ENCODE data around the gene RFWD3. TPM values are rescaled to one million over a fixed set of nuclear protein-coding genes. Genes with fewer than 3 reads are reported as not detected.

RFWD3 gene
- total RNA-seq, 1 donor from 2014 or later = 55.7 TPM

GRCh38 chr16:74637742-74638453 is 28.8 kb downstream of the RFWD3 start:
- Histone ChIP-seq H3K36me3 (peaks cover 19% of the 10 kb centered on the region), H3K79me2 (ENCODE audit: low read depth) (no peaks in the 10 kb centered on the region), H3K4me1 (no peaks in the 10 kb centered on the region), H3K4me2 (no peak overlapping the region), H3K27ac (no peak overlapping the region), H3F3A (ENCODE audit: low read depth) (no peaks in the 10 kb centered on the region), H3K27me3 (no peaks in the 10 kb centered on the region), H2AFZ (replicated peaks) (no peak overlapping the region), H4K20me1 (ENCODE audit: low read depth) (no peaks in the 10 kb centered on the region), H3K4me3 (no peak overlapping the region), H3K9ac (no peak overlapping the region), H3K9me3 (ENCODE audit: low read depth) (no peaks in the 10 kb centered on the region)
- H3K27ac Mint-ChIP-seq = no peak overlapping the region
- H3K27me3 Mint-ChIP-seq (ENCODE audit: insufficient read depth, low read depth) = no peaks in the 10 kb centered on the region
- TF ChIP-seq EZH2phosphoT487 (IDR thresholded peaks at IDR 0.05) (no peak), EZH2 (IDR thresholded peaks at IDR 0.05) (no peak)
- no peaks in the 10 kb centered on the region for H3K9me3 Mint-ChIP-seq
- no peak for DNase-seq (ENCODE audit: low spot score)
- peaks cover 7% of the 10 kb centered on the region for H3K36me3 Mint-ChIP-seq
- H3K4me3 Mint-ChIP-seq = no peak overlapping the region
- no peaks in the 10 kb centered on the region for H3K4me1 Mint-ChIP-seq

- H3K27ac Mint-ChIP-seq = no peak overlapping the region
- Histone ChIP-seq H2AFZ (replicated peaks) (no peak overlapping the region), H3K9me3 (ENCODE audit: low read depth) (no peaks in the 10 kb centered on the region), H3K4me3 (no peak overlapping the region), H3K4me1 (no peaks in the 10 kb centered on the region), H4K20me1 (ENCODE audit: low read depth) (no peaks in the 10 kb centered on the region), H3K36me3 (peaks cover 24% of the 10 kb centered on the region), H3K27ac (no peak overlapping the region), H3K79me2 (ENCODE audit: low read depth) (no peaks in the 10 kb centered on the region), H3K4me2 (no peak overlapping the region), H3K27me3 (no peaks in the 10 kb centered on the region), H3F3A (ENCODE audit: low read depth) (no peaks in the 10 kb centered on the region), H3K9ac (no peak overlapping the region)
- H3K4me3 Mint-ChIP-seq = no peak overlapping the region
- H3K36me3 Mint-ChIP-seq = peaks cover 19% of the 10 kb centered on the region
- TF ChIP-seq EZH2phosphoT487 (IDR thresholded peaks at IDR 0.05) = no peak
- TF ChIP-seq EZH2 (IDR thresholded peaks at IDR 0.05) = no peak
- TF ChIP-seq, protein P1, sequence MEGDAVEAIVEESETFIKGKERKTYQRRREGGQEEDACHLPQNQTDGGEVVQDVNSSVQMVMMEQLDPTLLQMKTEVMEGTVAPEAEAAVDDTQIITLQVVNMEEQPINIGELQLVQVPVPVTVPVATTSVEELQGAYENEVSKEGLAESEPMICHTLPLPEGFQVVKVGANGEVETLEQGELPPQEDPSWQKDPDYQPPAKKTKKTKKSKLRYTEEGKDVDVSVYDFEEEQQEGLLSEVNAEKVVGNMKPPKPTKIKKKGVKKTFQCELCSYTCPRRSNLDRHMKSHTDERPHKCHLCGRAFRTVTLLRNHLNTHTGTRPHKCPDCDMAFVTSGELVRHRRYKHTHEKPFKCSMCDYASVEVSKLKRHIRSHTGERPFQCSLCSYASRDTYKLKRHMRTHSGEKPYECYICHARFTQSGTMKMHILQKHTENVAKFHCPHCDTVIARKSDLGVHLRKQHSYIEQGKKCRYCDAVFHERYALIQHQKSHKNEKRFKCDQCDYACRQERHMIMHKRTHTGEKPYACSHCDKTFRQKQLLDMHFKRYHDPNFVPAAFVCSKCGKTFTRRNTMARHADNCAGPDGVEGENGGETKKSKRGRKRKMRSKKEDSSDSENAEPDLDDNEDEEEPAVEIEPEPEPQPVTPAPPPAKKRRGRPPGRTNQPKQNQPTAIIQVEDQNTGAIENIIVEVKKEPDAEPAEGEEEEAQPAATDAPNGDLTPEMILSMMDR (IDR thresholded peaks at IDR 0.05) = no peak
- no peaks in the 10 kb centered on the region for H3K27me3 Mint-ChIP-seq (ENCODE audit: insufficient read depth, low read depth)
- H3K4me1 Mint-ChIP-seq = no peaks in the 10 kb centered on the region
- no peaks in the 10 kb centered on the region for H3K9me3 Mint-ChIP-seq
- DNase-seq (ENCODE audit: low spot score) = no peak
These were observed 31.4 kb downstream of the RFWD3 start for GRCh38 chr16:74635303-74635702.

- Mint-ChIP-seq H3K4me1 (no peaks in the 10 kb centered on the region), H3K36me3 (peaks cover 22% of the 10 kb centered on the region), H3K4me3 (no peak overlapping the region), H3K27me3 (ENCODE audit: insufficient read depth, low read depth) (peaks cover 2% of the 10 kb centered on the region), H3K27ac (no peak overlapping the region), H3K9me3 (no peaks in the 10 kb centered on the region)
- no peak overlapping the region for H3K4me3 ChIP-seq
- H3K9me3 ChIP-seq (ENCODE audit: low read depth) = no peaks in the 10 kb centered on the region
- H3K9ac ChIP-seq = no peak overlapping the region
- DNase-seq (ENCODE audit: low spot score) = no peak
- H3K36me3 ChIP-seq = peaks cover 18% of the 10 kb centered on the region
- H3K4me1 ChIP-seq = no peaks in the 10 kb centered on the region
- H3K27me3 ChIP-seq = no peaks in the 10 kb centered on the region
- H3F3A ChIP-seq (ENCODE audit: low read depth) = no peaks in the 10 kb centered on the region
- no peak overlapping the region for H2AFZ ChIP-seq (replicated peaks)
- H3K79me2 ChIP-seq (ENCODE audit: low read depth) = no peaks in the 10 kb centered on the region
- TF ChIP-seq EZH2 (IDR thresholded peaks at IDR 0.05) = no peak
- H3K4me2 ChIP-seq = no peak overlapping the region
- peaks cover 6% of the 10 kb centered on the region for H4K20me1 ChIP-seq (ENCODE audit: low read depth)
- H3K27ac ChIP-seq = no peak overlapping the region
These were observed 33.0 kb downstream of the RFWD3 start for GRCh38 chr16:74633686-74634085.

DNA sequence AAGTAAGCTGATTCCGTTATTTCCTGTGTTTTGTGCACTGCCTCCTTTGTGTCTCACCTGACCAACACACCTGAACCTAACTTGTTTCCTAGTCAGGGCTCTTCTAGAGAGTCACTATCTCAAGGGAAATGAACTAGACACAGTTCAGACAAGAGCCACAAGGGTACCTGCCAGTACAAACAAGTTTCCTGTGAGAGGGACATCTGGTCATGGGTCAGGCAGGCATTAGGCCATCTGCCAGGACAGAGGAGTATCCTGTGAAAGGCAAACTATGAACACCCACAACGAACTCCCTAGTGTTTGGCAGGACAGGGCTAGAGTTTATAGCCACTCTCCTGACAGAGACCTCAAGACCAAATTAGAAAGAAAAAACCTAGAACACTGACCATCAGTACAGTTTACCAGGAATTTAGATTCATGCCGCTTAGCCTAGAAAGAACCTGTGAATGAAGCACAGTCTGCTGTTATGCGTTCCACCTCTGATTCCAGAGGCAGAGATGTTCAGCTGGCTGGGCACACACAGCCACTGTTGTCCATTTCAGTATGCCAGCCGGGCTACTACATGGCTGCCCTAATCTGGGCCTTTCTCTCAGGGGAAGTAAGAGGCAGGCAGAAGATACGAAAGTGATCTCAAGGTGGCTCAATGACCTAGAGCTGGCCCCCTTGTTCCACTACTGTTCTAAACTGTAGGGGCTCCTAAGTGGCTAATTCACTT is 39.0 kb downstream of the RFWD3 start:
- H3K4me3 Mint-ChIP-seq = no peak overlapping the region
- no peaks in the 10 kb centered on the region for H3K4me1 ChIP-seq
- TF ChIP-seq EZH2 (IDR thresholded peaks at IDR 0.05) (no peak), EZH2phosphoT487 (IDR thresholded peaks at IDR 0.05) (no peak)
- TF ChIP-seq, protein P1 (IDR thresholded peaks at IDR 0.05) = no peak
- peaks cover 4% of the 10 kb centered on the region for H3K79me2 ChIP-seq (ENCODE audit: low read depth)
- peaks cover 16% of the 10 kb centered on the region for H3K36me3 ChIP-seq
- H3K27me3 Mint-ChIP-seq (ENCODE audit: insufficient read depth, low read depth) = peaks cover 4% of the 10 kb centered on the region
- DNase-seq (ENCODE audit: low spot score) = no peak
- peaks cover 30% of the 10 kb centered on the region for H4K20me1 ChIP-seq (ENCODE audit: low read depth)
- H3K4me1 Mint-ChIP-seq = no peaks in the 10 kb centered on the region
- H3K4me2 ChIP-seq = no peak overlapping the region
- H3K9me3 ChIP-seq (ENCODE audit: low read depth) = no peaks in the 10 kb centered on the region
- no peak overlapping the region for H3K4me3 ChIP-seq
- H3F3A ChIP-seq (ENCODE audit: low read depth) = peaks cover 4% of the 10 kb centered on the region
- H2AFZ ChIP-seq (replicated peaks) = no peak overlapping the region
- H3K9ac ChIP-seq = no peak overlapping the region
- H3K36me3 Mint-ChIP-seq = peaks cover 28% of the 10 kb centered on the region
- no peak overlapping the region for H3K27ac Mint-ChIP-seq
- H3K9me3 Mint-ChIP-seq = no peaks in the 10 kb centered on the region
- H3K27me3 ChIP-seq = no peaks in the 10 kb centered on the region
- no peak overlapping the region for H3K27ac ChIP-seq
